Esophagus squamous epithelium (tissue), 4 donors: ENCODE data around the gene DDIT4.

Experiments used
- POLR2A ChIP-seq, 4 donors: fragments of 450-650 bp; IDR thresholded peaks; one replicate each; pipeline ENCODE4 v1.6.1; 2017; ENCODE audit warnings: antibody characterized with exemption in 4 of 4, mild to moderate bottlenecking in 4 of 4, moderate library complexity in 3 of 4
- TF ChIP-seq, protein P1 (sequence below), 6 experiments: fragments of 450-650 bp in 4 of 6; fragments of 200-600 bp in 2 of 6; sonication (generic) in 2 of 6; IDR thresholded peaks; one replicate each; pipeline ENCODE4 v1.5.1; 2016 to 2019; ENCODE audit warnings: antibody characterized with exemption in 6 of 6, mild to moderate bottlenecking in 4 of 6, moderate library complexity in 4 of 6

DNA sequence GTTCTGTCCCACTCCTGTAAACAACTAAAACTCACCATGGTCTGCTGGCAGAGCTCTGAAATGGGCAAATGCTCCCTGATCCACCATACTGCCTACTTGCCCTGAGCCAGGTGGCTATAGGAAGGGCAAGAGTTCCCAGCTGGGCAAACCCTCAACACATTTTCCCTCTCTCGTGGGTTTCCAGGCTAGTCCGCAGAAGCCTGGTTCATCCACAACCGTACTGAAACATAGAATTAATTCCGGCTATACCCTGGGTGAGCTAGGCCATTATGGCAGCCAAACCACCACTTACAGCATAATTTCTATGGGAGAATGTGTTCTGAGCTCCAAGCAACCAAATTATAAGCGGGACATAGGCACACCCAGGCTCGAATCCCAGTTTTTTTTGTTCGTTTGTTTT, 20.1 kb upstream of the DDIT4 start:
- no peak for TF ChIP-seq POLR2A (IDR thresholded peaks at IDR 0.05)
- TF ChIP-seq, protein P1, sequence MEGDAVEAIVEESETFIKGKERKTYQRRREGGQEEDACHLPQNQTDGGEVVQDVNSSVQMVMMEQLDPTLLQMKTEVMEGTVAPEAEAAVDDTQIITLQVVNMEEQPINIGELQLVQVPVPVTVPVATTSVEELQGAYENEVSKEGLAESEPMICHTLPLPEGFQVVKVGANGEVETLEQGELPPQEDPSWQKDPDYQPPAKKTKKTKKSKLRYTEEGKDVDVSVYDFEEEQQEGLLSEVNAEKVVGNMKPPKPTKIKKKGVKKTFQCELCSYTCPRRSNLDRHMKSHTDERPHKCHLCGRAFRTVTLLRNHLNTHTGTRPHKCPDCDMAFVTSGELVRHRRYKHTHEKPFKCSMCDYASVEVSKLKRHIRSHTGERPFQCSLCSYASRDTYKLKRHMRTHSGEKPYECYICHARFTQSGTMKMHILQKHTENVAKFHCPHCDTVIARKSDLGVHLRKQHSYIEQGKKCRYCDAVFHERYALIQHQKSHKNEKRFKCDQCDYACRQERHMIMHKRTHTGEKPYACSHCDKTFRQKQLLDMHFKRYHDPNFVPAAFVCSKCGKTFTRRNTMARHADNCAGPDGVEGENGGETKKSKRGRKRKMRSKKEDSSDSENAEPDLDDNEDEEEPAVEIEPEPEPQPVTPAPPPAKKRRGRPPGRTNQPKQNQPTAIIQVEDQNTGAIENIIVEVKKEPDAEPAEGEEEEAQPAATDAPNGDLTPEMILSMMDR (IDR thresholded peaks at IDR 0.05): no peak
